T-helper 1 cell treated with Interleukin-12 subunit alpha and Interleukin-12 subunit beta and Interleukin-4 antibody, amounts not matched to agents 30 μg/mL and 1 μg/mL, for 36 hours (primary cell): ENCODE measurements around the gene CDCA4.
"Not testable (repeated sequence)": the region's sequence is repeated elsewhere in the genome, so short reads cannot be mapped to it uniquely, and the experiment has no call there.

Experiments used
- H3K27ac Mint-ChIP-seq: one replicate; pipeline ENCODE4 v1.8.0; 2021; ENCODE audit warnings: mild to moderate bottlenecking, mixed read lengths
- H3K27me3 Mint-ChIP-seq: one replicate; pipeline ENCODE4 v1.8.0; 2021; ENCODE audit warnings: low read depth, mixed read lengths
- H3K36me3 Mint-ChIP-seq: one replicate; pipeline ENCODE4 v1.8.0; 2021; ENCODE audit warnings: low read depth, mixed read lengths
- H3K4me1 Mint-ChIP-seq: one replicate; pipeline ENCODE4 v1.8.0; 2021; ENCODE audit warnings: low read depth, mixed read lengths
- H3K4me3 Mint-ChIP-seq: one replicate; pipeline ENCODE4 v1.8.0; 2021; ENCODE audit warnings: mild to moderate bottlenecking, moderate library complexity, mixed read lengths
- H3K9me3 Mint-ChIP-seq: one replicate; pipeline ENCODE4 v1.8.0; 2021; ENCODE audit warnings: mixed read lengths

Gene CDCA4

DNA sequence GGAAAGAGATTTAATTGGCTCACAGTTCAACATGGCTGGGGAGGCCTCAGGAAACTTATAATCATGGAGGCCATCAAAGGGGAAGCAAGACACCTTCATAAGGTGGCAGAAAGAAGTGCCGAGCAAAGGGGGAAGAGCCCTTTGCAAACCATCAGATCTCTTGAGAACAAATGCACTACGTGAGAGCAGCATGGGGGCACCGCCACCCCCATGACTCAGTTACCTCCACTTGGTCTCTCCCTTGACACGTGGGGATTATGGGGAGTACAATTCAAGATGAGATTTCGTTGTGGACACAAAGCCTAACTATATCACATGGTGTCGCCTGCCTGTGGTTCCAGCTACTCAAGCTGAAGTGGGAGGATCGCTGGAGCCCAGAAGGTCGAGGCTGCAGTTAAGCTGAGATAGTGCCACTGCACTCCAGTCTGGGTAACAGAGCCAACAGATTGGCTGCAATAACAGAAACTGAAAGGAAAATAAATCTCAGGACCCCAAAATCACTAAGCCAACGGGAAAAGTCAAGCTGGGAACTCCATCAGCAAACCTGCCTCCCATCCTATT lies 10.0 kb upstream of the CDCA4 start:
- Mint-ChIP-seq H3K4me3 (no peak overlapping the region), H3K9me3 (peaks cover 3% of the 10 kb centered on the region)

DNA sequence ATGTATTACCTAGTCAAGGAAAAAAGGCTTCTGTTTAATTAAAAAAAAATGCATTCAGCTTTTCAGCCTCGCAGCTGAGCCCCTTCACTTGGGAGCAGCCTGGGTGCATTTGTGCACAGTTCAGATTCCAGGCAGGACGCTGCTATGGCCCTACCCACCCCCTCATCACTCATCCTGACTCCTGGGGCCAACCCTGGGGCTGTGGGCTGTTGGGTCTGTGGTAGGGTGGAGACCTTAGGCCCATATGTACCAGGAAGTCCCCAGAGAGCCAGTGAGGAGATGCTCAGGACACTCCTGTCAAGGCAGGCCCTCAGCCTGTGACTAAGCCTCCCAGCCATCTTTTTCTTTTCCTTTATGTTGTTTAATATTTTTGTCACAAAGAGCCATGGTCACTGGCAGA lies 9.3 kb upstream of the CDCA4 start:
- H3K27ac Mint-ChIP-seq, result no peak overlapping the region
- peaks cover 8% of the 10 kb centered on the region for H3K36me3 Mint-ChIP-seq
- H3K27me3 Mint-ChIP-seq, result peaks cover 3% of the 10 kb centered on the region
- H3K4me3 Mint-ChIP-seq, result no peak overlapping the region
- peaks cover 3% of the 10 kb centered on the region for H3K9me3 Mint-ChIP-seq
- peaks cover 14% of the 10 kb centered on the region for H3K4me1 Mint-ChIP-seq

More for the DNA sequence above, 10.0 kb upstream of the CDCA4 start:
- Mint-ChIP-seq H3K36me3 (peaks cover 8% of the 10 kb centered on the region), H3K27ac (no peak overlapping the region), H3K4me1 (peaks cover 11% of the 10 kb centered on the region), H3K27me3 (peaks cover 3% of the 10 kb centered on the region)

DNA sequence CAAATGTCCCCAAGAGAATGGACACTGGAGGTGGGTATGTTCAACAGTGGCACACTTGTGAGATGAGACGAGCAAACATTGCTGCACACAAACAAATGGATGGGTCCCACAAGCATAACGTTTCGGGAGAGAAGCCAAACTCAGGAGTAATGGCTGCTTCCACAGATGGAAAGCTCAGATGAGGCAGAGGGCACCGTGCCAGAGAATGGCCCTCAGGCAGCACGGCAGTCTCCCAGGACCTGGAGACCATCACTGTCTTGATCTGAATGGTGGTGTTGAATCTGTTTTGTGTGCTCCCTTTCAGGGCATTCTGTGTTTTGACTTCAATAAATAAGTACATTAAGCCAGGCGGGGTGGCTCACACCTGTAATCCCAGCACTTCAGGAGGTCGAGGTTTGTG lies 8.5 kb upstream of the CDCA4 start:
- H3K36me3 Mint-ChIP-seq, result peaks cover 8% of the 10 kb centered on the region
- H3K27ac Mint-ChIP-seq, result no peak overlapping the region
- H3K27me3 Mint-ChIP-seq, result no peaks in the 10 kb centered on the region
- peaks cover 3% of the 10 kb centered on the region for H3K9me3 Mint-ChIP-seq
- no peak overlapping the region for H3K4me3 Mint-ChIP-seq
- peaks cover 17% of the 10 kb centered on the region for H3K4me1 Mint-ChIP-seq

DNA sequence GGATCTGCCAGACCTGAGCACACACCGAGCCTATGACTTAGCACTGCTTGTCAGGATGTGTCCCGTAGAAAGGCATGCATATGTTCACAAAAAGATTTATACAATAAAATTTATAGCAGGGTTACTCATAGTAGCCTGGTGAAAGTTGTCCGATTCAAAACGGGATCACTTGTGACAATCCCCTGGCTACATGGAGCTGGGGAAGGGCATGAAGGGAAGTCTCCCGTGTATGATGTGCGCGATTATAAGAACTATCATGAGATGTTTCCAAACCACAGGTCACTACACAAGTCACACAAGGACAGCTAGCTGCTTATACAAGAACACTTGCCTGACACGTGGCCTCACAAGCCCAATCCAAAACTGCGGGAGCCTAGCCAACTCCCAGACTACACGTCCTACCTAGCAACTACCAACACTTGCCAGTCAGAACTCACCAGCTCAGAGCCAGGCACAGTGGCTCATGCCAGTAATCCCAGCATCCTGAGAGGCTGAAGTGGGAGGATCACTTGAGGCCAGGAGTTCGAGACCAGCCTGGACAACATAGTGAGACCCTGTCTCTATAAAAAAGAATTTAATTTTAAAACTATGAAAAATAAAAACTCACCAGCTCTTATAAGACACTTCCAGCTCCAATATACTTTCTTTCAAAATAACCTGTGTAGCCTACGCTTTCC lies 7.5 kb upstream of the CDCA4 start:
- H3K9me3 Mint-ChIP-seq, result peaks cover 3% of the 10 kb centered on the region
- peaks cover 18% of the 10 kb centered on the region for H3K4me1 Mint-ChIP-seq
- H3K27ac Mint-ChIP-seq, result no peak overlapping the region
- H3K4me3 Mint-ChIP-seq, result no peak overlapping the region
- H3K36me3 Mint-ChIP-seq, result peaks cover 5% of the 10 kb centered on the region
- H3K27me3 Mint-ChIP-seq, result no peaks in the 10 kb centered on the region

DNA sequence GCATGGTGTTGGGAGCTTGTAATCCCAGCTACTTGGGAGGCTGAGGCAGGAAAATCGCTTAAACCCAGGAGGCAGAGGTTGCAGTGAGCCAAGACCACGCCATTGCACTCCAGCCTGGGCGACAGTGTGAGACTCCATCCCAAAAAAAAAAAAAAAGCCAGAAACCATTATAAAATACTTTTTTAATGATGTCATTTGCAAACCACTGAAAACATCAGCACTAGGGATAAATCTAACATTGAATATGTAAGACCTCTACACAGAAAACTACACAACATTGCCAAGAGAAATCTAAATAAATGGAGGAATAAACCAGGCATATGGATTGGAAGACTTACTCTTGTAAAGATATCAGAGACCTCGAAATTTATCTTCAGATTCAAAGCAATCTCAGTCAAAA lies 6.8 kb upstream of the CDCA4 start:
- not testable (repeated sequence) for H3K27me3 Mint-ChIP-seq, H3K36me3 Mint-ChIP-seq, H3K4me3 Mint-ChIP-seq, H3K27ac Mint-ChIP-seq, H3K9me3 Mint-ChIP-seq
- H3K4me1 Mint-ChIP-seq, result peaks cover 19% of the 10 kb centered on the region

DNA sequence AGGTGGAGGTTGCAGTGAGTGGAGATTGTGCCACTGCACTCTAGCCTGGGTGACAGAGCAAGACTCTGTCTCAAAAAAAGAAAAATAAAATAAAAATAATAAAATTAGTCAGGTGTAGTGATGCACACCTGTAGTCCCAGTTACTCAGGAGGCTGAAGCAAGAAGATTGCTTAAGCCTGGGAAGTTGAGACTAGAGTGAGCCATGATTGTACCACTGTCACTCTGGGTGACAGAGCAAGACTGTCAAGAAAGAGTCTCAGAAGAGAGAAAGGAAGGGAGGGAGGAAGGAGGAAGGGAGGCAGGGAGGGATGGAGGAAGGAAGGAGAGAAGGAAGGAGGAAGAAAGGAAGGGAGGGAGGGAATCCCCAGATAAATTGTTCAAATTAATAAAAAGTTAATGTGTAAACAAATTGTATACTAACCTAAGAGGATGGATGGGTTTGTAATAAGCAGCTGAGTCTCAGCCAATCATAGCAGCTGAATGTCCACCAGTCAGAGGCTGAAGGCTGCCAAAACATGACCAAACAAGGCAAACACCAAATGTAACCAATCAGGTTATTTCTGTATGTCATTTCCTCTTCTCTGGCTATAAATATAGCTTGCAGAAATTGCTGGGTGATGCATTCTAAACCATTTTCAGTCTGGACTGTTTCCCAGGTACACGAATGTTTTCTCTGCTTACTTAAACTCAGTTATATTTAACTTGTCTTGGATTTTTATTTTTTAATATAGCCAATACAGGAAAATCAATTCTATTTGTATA lies 6.1 kb upstream of the CDCA4 start:
- H3K4me3 Mint-ChIP-seq, result no peak overlapping the region
- peaks cover 3% of the 10 kb centered on the region for H3K9me3 Mint-ChIP-seq

DNA sequence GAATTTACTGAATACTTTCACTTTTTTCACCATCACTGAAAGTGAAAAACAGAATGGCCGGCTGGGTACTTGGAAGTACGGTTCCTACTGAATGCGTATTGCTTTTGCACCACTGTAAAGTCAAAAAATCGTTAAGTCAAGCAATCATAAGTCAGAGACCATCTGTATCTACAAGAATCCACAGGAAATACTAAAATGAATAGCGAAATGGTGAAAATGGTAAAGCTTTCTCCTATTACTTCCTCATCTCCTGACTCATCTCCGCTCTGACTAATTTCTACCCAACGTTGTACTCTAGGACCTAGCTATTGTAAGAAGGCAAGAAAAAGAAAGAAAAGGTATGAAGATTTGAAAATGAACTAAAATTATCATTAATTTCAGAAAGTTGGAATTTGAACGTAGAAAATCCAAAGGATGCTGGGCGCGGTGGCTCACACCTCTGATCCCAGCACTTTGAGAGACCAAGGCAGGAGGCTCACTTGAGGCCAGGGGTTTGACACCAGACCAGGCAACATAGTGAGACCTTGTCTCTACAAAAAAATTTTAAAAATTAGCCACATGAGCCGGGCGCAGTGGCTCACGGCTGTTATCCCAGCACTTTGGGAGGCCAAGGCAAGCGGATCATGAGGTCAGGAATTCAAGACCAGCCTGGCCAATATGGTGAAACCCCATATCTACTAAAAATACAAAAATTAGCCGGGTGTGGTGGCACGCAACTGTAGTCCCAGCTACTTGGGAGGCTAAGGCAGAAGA lies 5.3 kb upstream of the CDCA4 start:
- no peaks in the 10 kb centered on the region for H3K27me3 Mint-ChIP-seq
- peaks cover 3% of the 10 kb centered on the region for H3K9me3 Mint-ChIP-seq
- H3K27ac Mint-ChIP-seq, result peak overlapping the region; percentile 71
- H3K4me3 Mint-ChIP-seq, result peak overlapping the region; percentile 15
- H3K4me1 Mint-ChIP-seq, result peaks cover 24% of the 10 kb centered on the region
- peaks cover 5% of the 10 kb centered on the region for H3K36me3 Mint-ChIP-seq

More for the DNA sequence above, 6.1 kb upstream of the CDCA4 start:
- peaks cover 5% of the 10 kb centered on the region for H3K36me3 Mint-ChIP-seq
- peaks cover 19% of the 10 kb centered on the region for H3K4me1 Mint-ChIP-seq
- no peaks in the 10 kb centered on the region for H3K27me3 Mint-ChIP-seq
- peak overlapping the region; percentile 71 for H3K27ac Mint-ChIP-seq

DNA sequence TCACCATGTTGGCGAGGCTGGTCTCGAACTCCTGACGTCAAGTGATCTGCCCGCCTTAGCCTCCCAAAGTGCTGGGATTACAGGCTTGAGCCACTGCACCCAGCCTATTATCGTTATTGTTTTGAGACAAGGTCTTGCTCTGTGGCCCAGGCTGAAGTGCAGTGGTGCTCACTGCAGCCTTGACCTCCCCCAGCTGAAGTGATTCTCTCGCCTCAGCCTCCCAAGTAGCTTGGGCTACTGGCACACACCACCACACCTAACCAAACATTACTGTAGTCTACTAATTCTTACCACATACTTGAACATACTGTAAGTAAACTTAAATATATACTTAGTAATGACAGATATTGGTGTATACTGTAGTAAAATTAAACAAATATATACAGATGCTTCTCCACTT lies 4.5 kb upstream of the CDCA4 start:
- peak overlapping the region; percentile 45 for H3K27ac Mint-ChIP-seq
- H3K27me3 Mint-ChIP-seq, result no peaks in the 10 kb centered on the region
- peaks cover 24% of the 10 kb centered on the region for H3K4me1 Mint-ChIP-seq
- peaks cover 5% of the 10 kb centered on the region for H3K36me3 Mint-ChIP-seq
- peaks cover 3% of the 10 kb centered on the region for H3K9me3 Mint-ChIP-seq
- H3K4me3 Mint-ChIP-seq, result no peak overlapping the region

DNA sequence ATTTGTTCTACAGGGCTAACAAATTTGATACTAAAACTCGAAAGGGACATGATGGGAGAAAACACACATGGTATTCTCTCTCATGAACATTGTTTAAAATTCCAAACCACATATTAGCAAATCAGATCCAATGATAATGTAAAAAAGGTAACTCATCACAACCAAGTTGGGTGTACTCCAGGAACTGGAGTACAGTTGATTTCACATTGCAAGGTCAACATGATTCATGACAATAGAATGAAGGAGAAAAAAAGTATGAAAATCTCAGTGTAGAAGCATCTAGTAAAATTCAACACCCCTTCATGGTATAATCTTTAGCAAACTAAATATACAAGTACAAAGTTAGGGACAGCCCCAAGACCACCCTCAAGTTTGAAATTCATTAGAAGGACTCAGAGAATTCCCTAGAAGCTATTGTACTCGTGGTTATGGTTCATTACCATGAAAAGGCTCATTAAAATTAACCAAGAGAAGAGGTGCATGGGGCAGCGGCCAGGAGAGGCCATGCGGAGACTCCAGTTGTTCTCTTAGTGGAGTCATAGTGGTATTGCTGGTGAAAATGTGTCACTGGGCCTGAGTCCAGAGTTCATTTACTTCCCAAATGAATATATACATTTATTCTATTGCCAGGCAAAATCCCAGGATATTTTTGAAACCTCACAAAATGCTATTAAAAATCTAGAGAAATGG lies 3.1 kb upstream of the CDCA4 start:
- Mint-ChIP-seq H3K4me1 (peaks cover 32% of the 10 kb centered on the region), H3K4me3 (no peak overlapping the region), H3K27ac (no peak overlapping the region), H3K9me3 (peaks cover 3% of the 10 kb centered on the region), H3K36me3 (peaks cover 14% of the 10 kb centered on the region), H3K27me3 (no peaks in the 10 kb centered on the region)

DNA sequence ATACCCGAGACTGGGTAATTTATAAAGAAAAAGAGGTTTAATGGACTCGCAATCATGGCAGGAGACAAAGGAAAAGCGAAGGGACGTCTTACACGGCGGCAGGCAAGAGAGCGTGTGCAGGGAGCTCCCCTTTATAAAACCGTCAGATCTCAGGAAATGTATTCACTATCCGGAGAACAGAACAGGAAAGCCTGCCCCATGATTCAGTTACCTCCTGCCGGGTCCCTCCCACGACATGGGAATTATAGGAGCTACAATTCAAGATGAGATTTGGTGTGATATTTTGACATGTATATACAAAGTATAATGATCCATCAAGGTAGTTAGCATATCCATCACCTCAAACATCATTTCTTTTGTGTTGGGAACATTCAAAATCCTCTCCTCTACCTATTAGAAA lies 2.3 kb upstream of the CDCA4 start:
- peaks cover 36% of the 10 kb centered on the region for H3K4me1 Mint-ChIP-seq
- no peaks in the 10 kb centered on the region for H3K27me3 Mint-ChIP-seq
- peaks cover 3% of the 10 kb centered on the region for H3K9me3 Mint-ChIP-seq
- H3K27ac Mint-ChIP-seq, result no peak overlapping the region
- peaks cover 15% of the 10 kb centered on the region for H3K36me3 Mint-ChIP-seq
- no peak overlapping the region for H3K4me3 Mint-ChIP-seq

DNA sequence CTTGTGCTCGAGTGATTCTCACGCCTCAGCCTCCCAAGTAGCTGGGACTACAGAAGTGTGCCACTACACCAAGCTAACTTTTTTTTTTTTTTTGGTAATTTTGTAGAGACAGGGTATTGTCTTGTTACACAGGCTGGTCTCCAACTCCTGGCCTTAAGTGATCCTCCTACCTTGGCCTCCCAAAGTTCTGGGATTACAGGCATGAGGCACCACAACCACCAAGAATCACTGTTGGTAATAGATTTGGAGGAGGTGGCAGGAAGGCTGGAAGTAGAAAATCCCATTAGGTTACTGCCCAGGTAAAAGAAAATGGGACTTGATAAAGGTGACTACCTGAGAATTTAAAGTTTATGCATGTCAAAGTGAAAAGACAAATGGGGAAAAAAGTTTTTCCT lies 1.4 kb upstream of the CDCA4 start:
- peaks cover 3% of the 10 kb centered on the region for H3K9me3 Mint-ChIP-seq
- no peaks in the 10 kb centered on the region for H3K27me3 Mint-ChIP-seq
- H3K27ac Mint-ChIP-seq, result peak overlapping the region; percentile 61
- H3K4me1 Mint-ChIP-seq, result peaks cover 40% of the 10 kb centered on the region
- peaks cover 17% of the 10 kb centered on the region for H3K36me3 Mint-ChIP-seq
- H3K4me3 Mint-ChIP-seq, result peak overlapping the region; percentile 85

DNA sequence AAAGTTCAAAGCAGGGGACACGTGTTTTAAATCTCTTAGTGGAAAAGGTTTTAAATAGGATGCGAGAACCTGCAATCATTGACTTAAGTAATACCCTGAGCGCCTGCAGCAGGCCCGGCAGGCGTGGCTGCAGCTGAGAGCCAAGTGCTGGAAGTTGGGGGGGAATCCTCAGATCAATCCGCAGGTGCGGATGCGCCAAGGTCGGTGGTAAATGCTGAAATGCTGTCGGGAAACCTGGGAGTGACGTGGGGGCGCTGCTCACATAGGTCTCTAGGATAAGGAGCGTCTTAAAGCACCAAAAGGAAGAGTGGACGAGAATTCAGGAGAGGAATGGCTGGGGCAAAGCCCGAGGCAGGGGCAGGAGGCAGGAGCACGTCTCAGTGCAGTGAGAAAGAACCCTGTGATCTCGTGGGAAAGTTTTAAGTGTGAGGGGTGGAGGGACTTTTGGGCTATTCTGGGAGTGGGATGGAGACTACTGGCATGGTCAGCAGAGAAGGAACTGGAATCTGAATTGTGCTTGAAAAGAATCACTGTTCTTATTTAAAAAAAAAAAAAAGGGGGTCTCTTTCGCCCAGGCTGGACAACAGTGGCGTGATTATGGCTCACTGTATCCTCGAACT lies 883 bp upstream of the CDCA4 start:
- Mint-ChIP-seq H3K36me3 (peaks cover 17% of the 10 kb centered on the region), H3K27me3 (no peaks in the 10 kb centered on the region), H3K4me3 (peak overlapping the region; percentile 85), H3K9me3 (peaks cover under 1% of the 10 kb centered on the region), H3K27ac (peak overlapping the region; percentile 61), H3K4me1 (peaks cover 42% of the 10 kb centered on the region)

DNA sequence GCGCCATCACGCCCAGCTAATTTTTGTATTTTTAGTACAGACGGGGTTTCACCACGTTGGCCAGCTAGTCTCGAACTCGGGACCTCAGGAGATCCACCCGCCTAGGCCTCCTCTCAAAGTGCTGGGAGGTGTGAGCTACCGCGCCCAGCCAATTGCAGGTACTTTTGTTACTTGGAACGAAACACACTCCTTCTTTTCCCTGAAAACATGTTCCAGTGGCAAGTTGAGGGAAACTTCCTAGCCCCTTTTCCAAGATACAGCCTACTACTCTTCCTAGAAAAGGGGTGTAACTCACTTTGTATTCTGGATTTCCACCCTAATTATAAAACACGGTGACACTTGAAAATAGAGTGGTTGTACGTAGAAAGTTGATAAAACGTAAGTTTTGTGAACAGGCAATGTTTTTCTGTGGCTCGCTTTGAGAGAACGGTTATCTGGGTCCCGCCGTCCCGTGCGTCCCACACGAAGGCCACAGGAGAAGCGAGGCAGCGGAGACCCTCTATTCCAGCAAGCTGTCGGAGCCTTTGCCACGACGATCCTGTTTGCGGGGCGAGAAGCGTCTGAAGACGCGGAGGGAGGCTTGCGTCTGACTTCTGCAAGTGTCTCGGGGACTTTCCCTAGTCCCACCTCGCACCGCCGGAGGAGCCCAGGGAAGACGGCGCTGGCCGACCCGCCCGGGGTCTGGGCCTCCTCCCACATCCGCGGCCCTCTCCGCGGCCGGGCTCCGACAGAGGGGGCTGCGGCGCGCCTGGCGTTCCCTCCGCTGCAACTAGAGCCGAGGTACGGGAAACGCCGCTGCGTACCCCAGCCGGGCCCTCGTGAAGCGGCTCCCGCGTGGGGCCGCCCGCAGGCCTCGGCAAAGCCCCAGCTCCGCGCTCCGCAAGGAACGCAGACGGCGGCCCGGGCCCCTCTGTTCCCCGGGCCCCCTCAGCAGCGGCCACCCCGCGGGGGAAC lies 745 bp downstream of the CDCA4 start:
- Mint-ChIP-seq H3K36me3 (peaks cover 23% of the 10 kb centered on the region), H3K27ac (peak overlapping the region; percentile 89), H3K27me3 (no peaks in the 10 kb centered on the region), H3K9me3 (no peaks in the 10 kb centered on the region), H3K4me1 (peaks cover 48% of the 10 kb centered on the region), H3K4me3 (peak overlapping the region; percentile 92)
